ENCODE data around the gene ADAMTS2.

DNA sequence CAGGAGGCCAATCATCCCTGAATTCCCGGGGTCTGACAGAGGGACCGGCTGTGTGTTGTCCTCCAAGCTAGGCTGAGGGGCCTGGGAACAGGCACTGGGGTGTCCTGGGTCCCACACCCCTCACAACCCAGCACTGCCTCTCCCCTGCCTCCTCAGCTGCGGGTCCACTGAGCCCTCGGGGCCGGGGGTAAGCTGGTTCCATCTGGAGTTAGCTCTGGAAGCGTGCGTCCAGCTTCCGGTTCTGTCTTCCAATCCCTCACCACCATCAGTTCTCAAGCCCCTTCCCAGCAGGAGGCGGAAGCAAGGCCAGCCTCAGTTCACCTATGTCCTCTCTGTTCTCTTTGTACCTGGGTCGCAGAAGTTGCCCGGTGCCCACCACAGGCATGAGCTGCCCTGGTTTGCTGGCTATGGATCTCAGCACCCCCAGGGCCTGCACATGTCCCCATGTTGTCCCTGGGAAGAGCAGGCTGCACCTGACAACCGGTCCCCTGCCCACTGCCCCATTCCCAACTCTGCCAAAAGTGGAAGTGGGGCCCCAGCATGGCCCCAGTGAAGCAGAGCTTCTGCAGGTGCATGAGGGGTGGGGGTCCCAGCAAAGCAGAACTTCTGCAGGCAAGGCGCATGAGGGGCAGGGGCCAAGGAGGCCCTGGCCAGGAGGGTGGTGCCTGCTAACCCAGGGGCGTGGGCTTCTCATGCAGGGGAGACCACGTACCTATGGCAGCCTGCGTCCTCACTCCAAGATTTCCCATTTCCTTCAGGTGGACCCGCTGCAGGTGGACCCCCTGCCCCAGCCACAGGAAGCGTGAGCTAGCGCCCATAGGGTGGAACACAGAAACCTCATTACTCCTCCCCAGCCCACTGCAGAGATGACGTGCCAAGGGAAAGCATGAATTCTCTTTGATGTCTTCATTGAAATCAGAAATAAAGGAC, 173.2 kb downstream of the ADAMTS2 start:
- TF ChIP-seq EZH2phosphoT487 (IDR thresholded peaks at IDR 0.05; ENCODE audit: borderline replicate concordance) (no peak), CEBPB (IDR thresholded peaks at IDR 0.05; ENCODE audit: low read depth) (no peak), POLR2AphosphoS5 (IDR thresholded peaks at IDR 0.05; ENCODE audit: low read depth, low read length) (no peak), YY1 (IDR thresholded peaks at IDR 0.05; ENCODE audit: extremely low read depth, insufficient replicate concordance, low read depth, low read length) (no peak), TCF7L2 (IDR thresholded peaks at IDR 0.05; ENCODE audit: borderline replicate concordance, extremely low read depth, insufficient read depth, insufficient read length) (no peak)
- TF ChIP-seq, protein P1, sequence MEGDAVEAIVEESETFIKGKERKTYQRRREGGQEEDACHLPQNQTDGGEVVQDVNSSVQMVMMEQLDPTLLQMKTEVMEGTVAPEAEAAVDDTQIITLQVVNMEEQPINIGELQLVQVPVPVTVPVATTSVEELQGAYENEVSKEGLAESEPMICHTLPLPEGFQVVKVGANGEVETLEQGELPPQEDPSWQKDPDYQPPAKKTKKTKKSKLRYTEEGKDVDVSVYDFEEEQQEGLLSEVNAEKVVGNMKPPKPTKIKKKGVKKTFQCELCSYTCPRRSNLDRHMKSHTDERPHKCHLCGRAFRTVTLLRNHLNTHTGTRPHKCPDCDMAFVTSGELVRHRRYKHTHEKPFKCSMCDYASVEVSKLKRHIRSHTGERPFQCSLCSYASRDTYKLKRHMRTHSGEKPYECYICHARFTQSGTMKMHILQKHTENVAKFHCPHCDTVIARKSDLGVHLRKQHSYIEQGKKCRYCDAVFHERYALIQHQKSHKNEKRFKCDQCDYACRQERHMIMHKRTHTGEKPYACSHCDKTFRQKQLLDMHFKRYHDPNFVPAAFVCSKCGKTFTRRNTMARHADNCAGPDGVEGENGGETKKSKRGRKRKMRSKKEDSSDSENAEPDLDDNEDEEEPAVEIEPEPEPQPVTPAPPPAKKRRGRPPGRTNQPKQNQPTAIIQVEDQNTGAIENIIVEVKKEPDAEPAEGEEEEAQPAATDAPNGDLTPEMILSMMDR (IDR thresholded peaks at IDR 0.05 in 2 of 3, conservative IDR thresholded peaks at IDR 0.05 in 1 of 3; ENCODE audit: borderline replicate concordance in 1 of 3, insufficient read depth in 1 of 3, low read depth in 2 of 3, low read length in 2 of 3): no peak

Measured in HCT116 (cell line).